SJCRH30 (cell line): ENCODE data around the gene TMEM208. TPM values are rescaled to one million over a fixed set of nuclear protein-coding genes. Genes with fewer than 3 reads are reported as not detected.

ENCODE experiments used
- DNase-seq, 2 experiments: peaks; one replicate each; pipeline ENCODE4 v3.0.0-alpha.2; 2015 to 2020
- H3K27ac ChIP-seq: fragments of 250-450 bp; sonication (Bioruptor Pico); 2 replicates; pipeline ENCODE4 v1.5.1; 2020; ENCODE audit warnings: mild to moderate bottlenecking, moderate library complexity
- H3K27me3 ChIP-seq: fragments of 250-450 bp; sonication (Bioruptor Pico); 2 replicates; pipeline ENCODE4 v1.5.1; 2020; ENCODE audit warnings: mild to moderate bottlenecking, moderate library complexity
- H3K36me3 ChIP-seq: fragments of 250-450 bp; sonication (Bioruptor Pico); 2 replicates; pipeline ENCODE4 v1.5.1; 2020; ENCODE audit warnings: mild to moderate bottlenecking, moderate library complexity
- H3K4me1 ChIP-seq: fragments of 250-450 bp; sonication (Bioruptor Pico); 2 replicates; pipeline ENCODE4 v1.5.1; 2020; ENCODE audit warnings: mild to moderate bottlenecking, moderate library complexity
- H3K4me3 ChIP-seq: fragments of 250-450 bp; sonication (Bioruptor Pico); 2 replicates; pipeline ENCODE4 v1.5.1; 2020; ENCODE audit warnings: mild to moderate bottlenecking, moderate library complexity
- H3K9me3 ChIP-seq: fragments of 250-450 bp; sonication (Bioruptor Pico); replicated peaks from 2 replicates; pipeline ENCODE4 v1.5.1; 2020; ENCODE audit warnings: mild to moderate bottlenecking, moderate library complexity
- total RNA-seq: library from RNA; depleted of rRNA; stranded (reverse); fragments of >200 nt; shearing (Covaris generic); gene quantifications from 2 replicates; pipeline ENCODE4 v1.2.3, GENCODE V29; 2014

TMEM208 gene
- total RNA-seq, 1 experiment from 2014 or later: 33.0 TPM

DNA sequence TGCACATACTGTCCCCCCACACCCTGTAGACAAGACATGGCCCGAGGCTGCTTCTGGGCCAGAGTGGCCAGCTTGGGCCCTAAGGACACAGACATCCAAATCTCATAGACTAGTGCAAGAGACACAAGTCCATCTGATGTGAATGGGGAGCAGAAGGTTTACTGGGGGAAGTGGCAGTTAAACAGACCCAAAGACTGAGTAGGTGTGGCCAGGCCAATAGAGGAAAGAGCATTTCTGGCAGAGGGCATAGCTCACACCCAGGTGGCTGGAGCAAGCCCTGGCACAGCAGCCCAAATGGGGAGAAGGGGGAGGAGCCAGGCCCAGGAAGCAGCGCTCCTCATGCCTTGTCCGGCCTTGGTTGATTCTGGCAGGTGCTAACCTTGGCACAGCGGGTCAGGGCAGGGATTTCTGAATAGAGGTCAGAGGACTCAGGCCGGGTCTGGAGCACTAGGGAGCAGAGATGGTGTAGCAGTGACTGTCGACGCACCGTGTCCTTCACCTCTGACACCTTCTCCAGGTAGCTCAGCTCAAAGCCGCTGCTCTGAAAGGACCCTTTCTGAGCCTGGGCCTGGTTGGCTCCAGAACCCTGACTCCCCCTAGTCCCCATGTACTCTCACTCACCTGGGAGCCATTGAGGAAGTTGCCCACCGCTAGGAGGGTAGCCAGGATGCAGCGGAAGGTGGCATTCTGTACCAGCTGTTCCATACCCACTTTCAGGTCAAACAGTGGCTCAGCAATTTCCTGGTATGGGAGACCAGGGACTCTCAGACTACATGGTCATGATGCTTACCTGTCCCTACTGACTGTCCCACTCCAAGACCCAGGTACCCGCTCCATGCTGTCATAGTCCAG, 4.1 kb downstream of the TMEM208 start:
- no peaks in the 10 kb centered on the region for H3K9me3 ChIP-seq
- H3K27ac ChIP-seq: peak overlapping the region; percentile 36
- no peak for DNase-seq
- H3K4me3 ChIP-seq: no peak overlapping the region
- peaks cover 7% of the 10 kb centered on the region for H3K4me1 ChIP-seq
- H3K36me3 ChIP-seq: peaks cover 30% of the 10 kb centered on the region
- no peaks in the 10 kb centered on the region for H3K27me3 ChIP-seq

GRCh38 chr16:67233596-67233995, 6.7 kb downstream of the TMEM208 start:
- no peak overlapping the region for H3K27ac ChIP-seq
- no peak overlapping the region for H3K4me3 ChIP-seq
- H3K4me1 ChIP-seq: peaks cover 7% of the 10 kb centered on the region
- H3K9me3 ChIP-seq: no peaks in the 10 kb centered on the region
- peaks cover 43% of the 10 kb centered on the region for H3K36me3 ChIP-seq
- no peak for DNase-seq
- H3K27me3 ChIP-seq: no peaks in the 10 kb centered on the region

GRCh38 chr16:67234180-67234597, 7.3 kb downstream of the TMEM208 start:
- Histone ChIP-seq H3K4me1 (peaks cover 7% of the 10 kb centered on the region), H3K9me3 (no peaks in the 10 kb centered on the region), H3K4me3 (no peak overlapping the region), H3K27me3 (no peaks in the 10 kb centered on the region), H3K27ac (no peak overlapping the region), H3K36me3 (peaks cover 37% of the 10 kb centered on the region)
- no peak for DNase-seq

DNA sequence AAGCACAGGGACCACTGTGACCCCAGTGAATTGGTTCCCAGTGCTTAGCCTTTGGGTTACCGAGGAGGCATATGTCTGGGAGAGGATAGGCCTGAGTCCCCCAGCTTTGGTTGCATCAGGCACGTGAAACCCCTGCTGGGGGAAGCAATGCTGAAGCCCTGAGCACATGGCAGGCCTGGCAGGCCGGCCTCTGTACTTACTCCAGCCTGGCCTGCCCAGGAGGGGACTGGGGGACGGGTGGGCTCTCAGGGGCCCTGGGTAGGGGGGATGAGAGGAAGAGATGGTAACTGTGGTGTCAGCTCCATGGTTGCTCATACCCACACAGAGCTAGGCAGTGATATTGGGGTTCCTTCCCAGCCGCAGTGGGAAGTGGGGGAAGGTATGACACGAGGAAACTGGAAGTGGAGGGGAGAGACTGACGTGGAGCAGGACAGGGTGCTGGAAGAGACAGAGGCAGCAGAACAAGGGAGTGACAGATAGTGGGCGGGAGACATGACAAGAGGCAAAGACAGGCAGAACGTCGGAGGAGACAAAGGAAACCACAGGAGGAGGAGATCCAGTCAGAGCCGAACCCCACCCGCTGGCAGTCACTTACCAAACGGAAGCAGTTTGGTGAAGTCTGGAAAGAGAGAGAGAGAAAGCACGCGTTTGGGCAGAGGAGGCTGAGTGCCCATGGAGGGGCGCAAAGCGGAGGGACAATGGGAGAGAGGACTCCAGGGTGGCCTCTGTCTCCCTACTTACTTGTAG, 9.1 kb downstream of the TMEM208 start:
- no peak for DNase-seq
- H3K4me3 ChIP-seq: no peak overlapping the region
- peaks cover 11% of the 10 kb centered on the region for H3K4me1 ChIP-seq
- H3K9me3 ChIP-seq: no peaks in the 10 kb centered on the region
- H3K27ac ChIP-seq: no peak overlapping the region
- no peaks in the 10 kb centered on the region for H3K27me3 ChIP-seq
- peaks cover 24% of the 10 kb centered on the region for H3K36me3 ChIP-seq

DNA sequence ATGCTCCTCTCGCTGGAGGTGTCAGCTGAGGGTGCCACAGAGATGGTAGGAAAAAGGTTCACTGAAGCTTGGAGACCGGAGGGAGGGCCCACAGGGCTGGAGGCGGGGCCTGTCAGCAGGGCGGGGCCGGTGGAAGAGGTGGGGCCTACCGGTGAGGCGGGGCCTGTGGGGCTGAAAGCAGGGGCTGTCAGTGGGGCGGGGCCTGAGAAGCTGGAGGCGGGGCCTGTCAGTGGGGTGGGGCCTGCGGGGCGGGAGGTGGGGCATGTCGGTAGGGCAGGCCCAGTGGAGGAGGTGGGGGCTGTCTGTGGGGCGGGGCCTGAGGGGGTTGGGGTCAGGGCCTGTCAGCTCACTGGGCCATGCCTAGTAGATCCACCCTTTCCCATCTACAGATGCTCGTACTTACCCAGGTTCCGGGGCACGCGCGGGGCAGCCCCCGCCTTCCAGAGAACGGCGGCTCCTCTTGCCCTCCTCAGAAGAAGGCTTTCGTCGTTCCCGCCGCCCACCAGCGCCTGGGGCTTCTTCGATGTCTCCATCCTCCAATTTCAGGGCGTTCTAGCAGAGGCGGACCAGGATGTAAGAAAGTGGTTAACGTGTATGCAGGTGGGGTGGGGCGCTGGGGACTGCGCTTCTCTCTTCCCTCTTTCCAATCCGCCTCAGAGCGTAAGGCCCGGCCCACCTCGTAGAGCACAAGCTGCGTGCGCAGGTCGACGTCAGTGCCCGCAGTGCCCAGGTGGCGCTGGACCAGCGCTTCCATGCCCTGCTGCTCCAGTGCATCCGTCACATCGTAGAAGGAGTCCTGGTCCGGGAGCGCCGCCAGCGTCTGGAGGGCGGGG, 9.8 kb downstream of the TMEM208 start:
- Histone ChIP-seq H3K4me1 (peaks cover 14% of the 10 kb centered on the region), H3K4me3 (no peak overlapping the region), H3K9me3 (no peaks in the 10 kb centered on the region), H3K27ac (no peak overlapping the region), H3K36me3 (peaks cover 20% of the 10 kb centered on the region), H3K27me3 (no peaks in the 10 kb centered on the region)
- DNase-seq: peak; percentile 80 to 88

DNA sequence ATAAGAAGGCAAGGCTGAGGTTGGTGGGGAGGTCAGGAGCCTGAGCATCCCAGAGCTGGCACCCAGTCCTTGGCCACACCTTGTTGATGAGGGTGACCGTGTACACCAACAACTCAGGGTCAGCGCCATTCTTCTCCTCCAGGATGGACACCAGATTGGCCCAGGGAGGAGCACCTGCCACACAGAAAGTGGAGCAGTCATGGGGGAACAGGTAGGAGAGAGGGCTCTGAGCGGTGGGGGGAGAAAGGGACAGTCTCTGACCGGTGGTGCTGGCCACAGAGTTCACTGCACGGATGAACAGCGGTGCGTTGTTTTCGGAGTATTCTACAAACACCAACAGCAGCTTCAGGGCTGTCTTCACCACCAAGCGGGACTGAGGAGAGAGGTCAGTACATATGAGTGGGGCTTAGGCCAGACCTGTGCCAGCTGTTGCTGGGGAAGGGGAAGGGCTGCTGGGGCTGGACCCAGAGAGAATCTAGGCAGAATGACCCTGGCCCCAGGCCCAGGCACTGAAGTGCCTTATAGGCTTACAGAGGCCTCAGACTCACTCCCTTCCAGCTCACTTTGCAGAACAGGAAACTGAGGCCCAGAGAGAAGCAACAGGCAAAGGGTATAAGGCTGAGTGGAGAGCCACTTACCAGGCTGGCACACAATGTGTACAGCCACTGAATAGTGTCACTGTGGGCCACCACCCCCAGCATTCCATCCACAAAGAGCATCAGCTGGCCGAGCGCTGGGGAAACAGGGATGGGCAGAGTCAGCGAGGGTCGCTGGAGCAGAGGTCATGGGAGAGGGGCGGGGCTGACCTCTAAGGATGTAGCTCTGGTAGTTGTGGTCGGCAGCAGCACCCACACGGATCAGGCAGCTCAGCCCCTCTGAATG, 10.7 kb downstream of the TMEM208 start:
- Histone ChIP-seq H3K27ac (no peak overlapping the region), H3K4me1 (peaks cover 11% of the 10 kb centered on the region), H3K9me3 (no peaks in the 10 kb centered on the region), H3K27me3 (no peaks in the 10 kb centered on the region), H3K4me3 (no peak overlapping the region), H3K36me3 (peaks cover 20% of the 10 kb centered on the region)
- no peak for DNase-seq

GRCh38 chr16:67238278-67238575, 11.3 kb downstream of the TMEM208 start:
- peaks cover 18% of the 10 kb centered on the region for H3K36me3 ChIP-seq
- no peak overlapping the region for H3K4me3 ChIP-seq
- no peaks in the 10 kb centered on the region for H3K9me3 ChIP-seq
- H3K4me1 ChIP-seq: peaks cover 11% of the 10 kb centered on the region
- H3K27me3 ChIP-seq: no peaks in the 10 kb centered on the region
- DNase-seq: no peak
- H3K27ac ChIP-seq: no peak overlapping the region

DNA sequence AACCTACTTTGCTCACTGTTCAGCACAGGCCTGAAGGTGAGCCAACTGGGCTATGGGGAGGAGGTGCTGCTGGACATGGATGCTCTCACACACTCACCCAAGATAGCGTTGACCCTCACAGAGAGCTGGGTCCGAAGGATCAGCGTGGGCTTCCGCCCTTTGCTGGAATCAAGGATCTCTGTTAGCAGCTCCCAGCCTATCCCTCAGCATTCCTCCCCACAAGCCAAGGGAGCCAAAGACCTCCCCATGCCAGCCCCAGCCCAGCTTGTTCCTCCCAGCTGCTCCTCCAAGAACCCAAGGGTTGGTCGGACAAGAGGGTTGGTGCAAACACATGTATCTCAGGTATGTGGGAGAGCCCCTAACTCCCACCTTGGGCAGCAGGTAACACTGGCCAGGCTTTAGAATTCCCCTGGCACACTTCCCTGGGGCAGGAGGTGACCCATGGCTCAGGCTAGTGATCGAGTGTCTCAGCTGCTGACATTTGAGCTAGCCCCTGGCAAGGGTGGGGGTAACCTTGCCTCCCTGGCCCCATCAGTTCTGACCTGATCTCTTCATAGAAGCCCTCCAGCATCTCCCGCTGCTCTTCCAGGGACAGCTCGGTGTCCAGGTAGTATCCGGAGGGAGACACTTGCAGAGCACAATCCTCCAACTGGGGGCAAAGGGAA, 12.0 kb downstream of the TMEM208 start:
- H3K9me3 ChIP-seq: no peaks in the 10 kb centered on the region
- H3K27me3 ChIP-seq: no peaks in the 10 kb centered on the region
- peaks cover 13% of the 10 kb centered on the region for H3K4me1 ChIP-seq
- no peak for DNase-seq
- no peak overlapping the region for H3K4me3 ChIP-seq
- H3K36me3 ChIP-seq: peaks cover 14% of the 10 kb centered on the region
- no peak overlapping the region for H3K27ac ChIP-seq

DNA sequence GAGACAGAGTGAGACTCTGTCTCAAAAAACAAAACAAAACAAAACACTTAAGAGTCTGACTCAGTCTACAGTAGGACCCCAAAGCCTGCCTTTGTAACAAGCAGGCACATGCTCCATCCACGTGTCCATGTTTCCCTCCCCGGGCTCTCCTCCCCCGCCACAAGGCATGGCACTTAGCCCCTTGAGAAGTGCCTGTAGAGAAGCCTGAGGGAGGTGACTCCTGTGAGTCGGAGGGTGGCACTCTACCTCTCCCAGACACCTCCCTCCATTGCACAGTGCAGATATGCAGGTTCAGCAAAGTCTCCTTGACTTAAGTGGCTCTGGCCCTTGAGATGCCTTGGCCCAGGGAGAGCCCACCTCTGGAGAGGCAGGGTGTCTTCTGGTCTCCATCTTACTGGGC, 13.6 kb downstream of the TMEM208 start:
- H3K27ac ChIP-seq: no peak overlapping the region
- no peak overlapping the region for H3K4me3 ChIP-seq
- H3K27me3 ChIP-seq: no peaks in the 10 kb centered on the region
- no peak for DNase-seq
- H3K36me3 ChIP-seq: peaks cover 14% of the 10 kb centered on the region
- H3K4me1 ChIP-seq: peaks cover 29% of the 10 kb centered on the region
- H3K9me3 ChIP-seq: no peaks in the 10 kb centered on the region

DNA sequence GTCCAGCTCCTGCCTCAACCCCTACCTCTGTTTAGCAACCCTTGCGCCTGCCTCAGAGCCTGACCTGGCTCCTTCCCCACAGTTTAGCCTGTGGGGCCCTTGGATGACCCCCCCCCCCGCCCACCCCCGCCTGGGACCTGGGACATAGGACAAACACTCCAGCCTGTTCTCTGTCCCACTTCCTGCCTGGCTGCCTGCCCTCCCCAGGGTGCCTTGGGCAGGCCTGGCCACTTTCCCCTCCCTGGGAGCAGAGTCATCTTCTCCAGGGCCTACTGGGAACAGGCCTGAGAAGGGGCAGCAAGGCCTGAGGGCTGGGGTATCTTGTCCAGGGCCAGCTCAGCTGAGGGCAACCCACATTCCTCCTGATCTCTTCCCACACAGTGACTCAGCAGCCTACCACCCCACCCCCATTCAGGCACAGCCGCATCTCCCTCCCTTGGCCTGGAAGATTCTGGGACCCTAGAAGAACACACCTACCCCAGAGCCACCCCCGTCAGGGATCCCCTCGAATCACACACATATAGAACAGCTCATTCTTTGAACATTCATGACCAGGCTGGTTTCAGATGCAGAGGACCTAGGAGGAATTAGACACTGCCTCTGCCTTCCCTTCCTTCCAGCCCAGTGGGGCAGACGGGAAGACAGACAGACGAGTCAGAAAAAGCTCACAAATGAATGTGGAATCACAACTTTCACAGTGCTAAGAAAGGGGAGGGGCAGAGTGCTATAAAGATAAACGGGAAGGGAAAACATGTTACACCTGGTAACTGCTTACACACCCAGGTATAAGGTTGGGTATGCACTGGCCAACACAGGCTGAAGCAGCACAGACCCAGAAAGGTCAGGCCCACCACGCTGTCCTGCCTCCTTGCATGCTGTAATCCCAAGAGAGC, 14.3 kb downstream of the TMEM208 start:
- Histone ChIP-seq H3K27me3 (no peaks in the 10 kb centered on the region), H3K27ac (peak overlapping the region; percentile 40), H3K4me1 (peaks cover 29% of the 10 kb centered on the region), H3K9me3 (no peaks in the 10 kb centered on the region), H3K4me3 (no peak overlapping the region), H3K36me3 (peaks cover 12% of the 10 kb centered on the region)
- DNase-seq: peak; percentile 41 to 59

DNA sequence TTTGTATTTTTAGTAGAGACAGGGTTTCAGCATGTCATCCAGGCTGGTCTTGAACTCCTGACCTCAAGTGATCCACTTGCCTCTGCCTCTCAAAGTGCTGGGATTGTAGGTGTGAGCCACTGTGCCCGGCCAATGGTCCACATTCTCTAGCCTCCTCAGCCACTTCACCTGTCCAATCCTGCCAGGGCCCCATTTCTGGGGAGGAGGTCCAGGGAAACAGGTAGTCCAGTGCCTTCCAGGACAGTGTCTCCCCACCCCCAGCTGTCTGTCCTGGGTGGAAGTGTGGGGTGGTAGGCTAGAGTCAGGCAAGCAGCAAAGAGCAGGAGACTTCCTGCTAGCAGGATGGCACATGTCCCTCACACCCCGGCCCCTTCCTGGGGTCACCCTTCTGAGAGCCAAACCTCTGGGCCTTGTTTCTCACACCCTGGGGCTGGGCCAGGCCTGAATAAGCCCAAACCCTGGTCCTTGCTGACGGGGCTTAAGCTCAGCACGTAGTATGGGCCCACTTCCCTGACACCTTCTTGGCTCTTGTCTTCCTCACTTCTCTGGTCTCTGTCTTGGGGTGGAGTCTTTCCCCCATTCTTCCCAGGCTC, 15.3 kb downstream of the TMEM208 start:
- peaks cover 4% of the 10 kb centered on the region; the same call in 1 of the 2 replicates for H3K36me3 ChIP-seq
- no peak for DNase-seq
- H3K27ac ChIP-seq: no peak overlapping the region
- peaks cover 29% of the 10 kb centered on the region for H3K4me1 ChIP-seq
- no peaks in the 10 kb centered on the region for H3K27me3 ChIP-seq
- no peaks in the 10 kb centered on the region for H3K9me3 ChIP-seq
- H3K4me3 ChIP-seq: no peak overlapping the region

- DNase-seq: no peak
- Histone ChIP-seq H3K36me3 (no peaks in the 10 kb centered on the region), H3K4me1 (peaks cover 35% of the 10 kb centered on the region), H3K4me3 (no peak overlapping the region), H3K9me3 (no peaks in the 10 kb centered on the region), H3K27ac (no peak overlapping the region), H3K27me3 (no peaks in the 10 kb centered on the region)
These were observed 16.6 kb downstream of the TMEM208 start for GRCh38 chr16:67243481-67243880.
